SHP77 treated with DMSO at 0.1 percent for 48 hours (cell line): ENCODE results near the gene GCLC.
A peak's percentile ranks its signal among the peaks of the same experiment; 100 is the strongest.
"Not testable (repeated sequence)": the region's sequence is repeated elsewhere in the genome, so short reads cannot be mapped to it uniquely, and the experiment has no call there.

ENCODE experiments used
- DNase-seq: peaks from one replicate; lab custom pipeline; 2025; lab: John Stamatoyannopoulos, UW

The GCLC gene

GRCh38 chr6:53492860-53493634 lies 51.9 kb downstream of the GCLC start:
- peak; percentile 75 for DNase-seq

DNA sequence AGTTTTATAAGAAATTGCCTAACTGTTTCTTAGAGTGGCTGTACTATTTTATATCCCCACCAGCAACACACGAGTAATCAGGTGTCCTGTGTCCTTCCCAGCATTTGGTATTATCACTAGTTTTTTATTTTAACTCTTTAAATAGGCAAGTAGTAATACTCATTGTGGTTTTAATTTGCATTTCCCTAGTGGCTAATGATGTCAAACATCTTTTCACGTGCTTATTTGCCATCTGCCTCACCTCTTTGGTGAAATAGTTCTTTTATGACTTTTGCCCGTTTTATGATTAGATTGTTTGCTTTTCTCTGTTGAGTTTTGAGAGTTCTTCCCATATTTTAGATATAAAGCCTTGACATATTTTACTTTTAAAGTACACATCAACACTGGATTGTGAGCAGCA lies 57.8 kb downstream of the GCLC start:
- no peak for DNase-seq

GRCh38 chr6:53486679-53487078 lies 58.2 kb downstream of the GCLC start:
- no peak for DNase-seq

DNA sequence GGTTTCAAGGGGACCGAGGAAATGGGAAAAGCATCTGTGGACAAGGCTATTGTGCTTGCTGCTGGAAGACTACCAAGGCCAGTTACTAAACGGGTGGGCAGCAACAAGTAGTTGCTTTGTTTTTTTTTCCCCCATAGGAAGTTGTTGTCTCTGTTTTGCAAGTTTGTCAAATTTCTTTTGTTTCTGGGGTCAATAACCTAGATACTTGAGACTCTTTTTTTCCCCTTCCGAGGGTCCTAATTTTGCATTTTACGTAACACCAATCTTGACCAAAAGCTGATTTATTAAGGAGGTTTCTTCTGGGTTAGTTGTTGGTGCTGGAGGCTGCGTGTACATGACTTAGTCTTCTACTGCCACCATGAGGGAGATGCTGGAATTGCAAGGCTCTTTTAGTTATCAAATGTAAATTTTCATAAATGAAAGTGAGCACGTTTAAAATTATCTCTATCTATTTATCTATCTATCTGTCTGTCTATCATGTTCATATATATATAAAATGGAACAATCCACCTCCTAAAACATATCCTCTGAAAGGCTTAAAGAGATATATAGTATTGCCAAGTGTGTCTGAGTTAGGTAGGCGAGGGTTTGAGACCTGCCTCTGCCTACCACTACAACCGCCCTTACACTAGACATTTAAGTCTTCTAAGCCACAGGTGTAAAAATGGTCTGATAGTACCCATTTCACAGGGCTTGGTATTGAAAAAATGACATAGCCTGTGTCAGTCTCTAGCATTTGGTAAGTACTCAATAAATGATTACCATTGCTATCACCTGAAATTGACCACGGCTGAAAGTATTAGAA lies 60.2 kb downstream of the GCLC start:
- DNase-seq, result peak; percentile 60

DNA sequence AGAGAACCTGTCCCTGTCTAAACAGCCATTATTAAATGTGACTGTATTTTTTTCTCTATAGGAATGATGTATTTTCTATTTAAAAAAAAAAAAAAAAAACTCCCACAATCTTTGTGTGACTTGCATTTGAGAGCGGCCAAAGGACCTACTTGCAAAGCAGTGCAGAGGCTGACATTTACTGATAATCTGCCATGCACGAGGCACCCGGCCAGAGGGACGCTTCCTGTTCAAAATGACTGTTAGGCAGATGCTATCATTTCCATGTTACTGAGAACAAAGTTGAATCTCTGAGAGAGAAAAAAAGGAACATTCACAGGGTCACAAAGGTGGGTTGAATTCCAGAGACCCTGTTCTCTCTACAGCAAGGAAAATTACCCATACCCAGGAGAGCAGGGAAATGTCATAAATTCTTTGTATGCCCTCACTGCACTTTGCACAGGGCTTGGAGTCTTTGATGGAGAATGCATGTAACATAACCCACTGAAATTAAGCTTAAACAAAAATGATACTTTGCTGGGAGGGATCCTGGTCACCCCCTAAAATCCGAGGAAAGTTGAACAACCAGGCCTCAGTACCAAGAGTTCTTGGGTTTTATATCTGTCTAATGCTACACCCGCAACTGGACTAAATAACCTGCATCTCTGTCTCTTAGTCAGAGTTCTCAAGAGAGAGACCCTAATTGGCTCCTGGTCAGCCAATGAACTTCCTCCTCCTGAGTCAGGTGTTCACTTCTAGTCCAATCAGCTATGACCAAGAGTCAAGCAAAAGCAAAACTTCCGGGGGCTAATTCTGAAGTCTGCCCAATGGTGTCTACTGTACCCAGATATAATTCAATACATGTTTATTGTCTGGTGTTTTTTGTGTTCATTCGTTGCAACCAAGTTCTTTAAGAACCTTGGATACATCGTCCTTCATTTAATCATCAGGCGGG lies 61.2 kb downstream of the GCLC start:
- DNase-seq, result peak; percentile 70

DNA sequence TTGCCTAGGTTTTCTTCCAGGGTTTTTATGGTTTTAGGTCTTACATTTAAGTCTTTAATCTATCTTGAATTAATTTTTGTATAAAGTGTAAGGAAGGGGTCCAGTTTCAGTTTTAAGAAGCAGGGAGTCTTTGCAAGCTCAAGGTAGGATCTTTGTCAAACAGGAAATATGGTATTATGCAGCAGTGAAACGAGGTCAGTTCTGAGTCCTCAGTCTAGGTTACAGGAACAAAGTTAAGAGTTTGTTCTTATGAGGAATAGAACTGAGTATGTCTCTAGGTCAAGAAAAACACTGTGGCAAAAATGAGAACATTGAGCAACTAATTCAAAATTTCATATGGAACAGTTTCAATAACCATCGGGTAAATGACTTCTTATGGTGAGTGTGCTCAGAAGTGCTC lies 63.6 kb downstream of the GCLC start:
- no peak for DNase-seq

GRCh38 chr6:53480774-53481173 lies 64.1 kb downstream of the GCLC start:
- not testable (repeated sequence) for DNase-seq

- DNase-seq, result no peak
These were observed 65.0 kb downstream of the GCLC start for GRCh38 chr6:53479871-53480270.

DNA sequence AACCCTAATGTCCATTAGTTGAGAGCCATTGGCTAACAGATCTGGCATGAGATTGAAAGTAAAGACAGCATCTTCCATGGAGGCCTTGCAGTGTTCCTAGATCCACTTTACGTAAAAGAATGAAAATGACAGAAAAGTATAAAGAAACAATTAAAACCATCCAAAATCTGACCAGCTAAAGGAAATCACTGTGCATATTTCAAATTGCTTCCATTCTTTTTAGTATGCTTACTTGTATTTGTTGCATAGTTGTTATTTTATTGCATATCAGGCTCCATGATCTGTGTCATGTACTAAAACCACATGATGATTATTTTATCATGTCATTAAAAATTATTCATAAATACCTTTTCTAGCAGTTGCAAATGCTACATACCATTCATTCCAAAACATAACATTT lies 67.9 kb downstream of the GCLC start:
- DNase-seq, result no peak

DNA sequence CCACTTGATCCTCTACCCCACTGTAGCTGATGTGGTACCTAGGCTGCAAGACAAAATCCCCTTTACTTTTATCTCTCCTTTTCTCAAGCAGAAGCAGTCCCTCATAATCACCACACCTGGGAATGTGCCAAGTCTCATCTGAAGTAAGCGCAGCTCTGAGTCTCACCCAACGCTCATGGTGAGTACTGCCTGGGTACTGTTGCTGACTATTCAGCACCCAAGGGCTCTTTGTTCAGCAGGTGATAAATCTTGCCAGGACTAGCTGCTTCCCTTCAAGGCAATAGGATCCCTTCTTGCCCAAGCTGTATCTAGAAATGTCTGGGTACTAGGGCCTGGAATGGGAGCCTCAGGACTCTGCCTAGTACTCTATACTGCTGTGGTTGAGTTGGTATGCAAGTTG lies 70.9 kb downstream of the GCLC start:
- DNase-seq, result no peak

DNA sequence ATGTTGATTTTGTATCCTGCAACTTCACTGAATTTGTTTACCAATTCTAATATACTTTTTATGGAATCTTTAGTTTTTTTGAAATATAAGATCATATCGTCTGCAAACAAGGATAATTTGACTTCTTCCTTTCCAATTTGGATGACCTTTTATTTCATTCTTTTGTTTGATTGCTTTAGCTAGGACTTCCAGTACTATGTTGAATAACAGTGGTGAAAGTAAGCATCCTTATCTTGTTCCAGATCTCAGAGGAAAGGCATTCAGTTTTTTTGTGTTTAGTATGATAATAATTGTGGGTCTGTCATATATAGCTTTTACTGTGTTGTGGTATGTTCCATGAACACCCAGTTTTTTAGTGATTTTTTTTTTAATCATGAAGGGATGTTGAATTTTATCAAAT lies 75.7 kb downstream of the GCLC start:
- no peak for DNase-seq

DNA sequence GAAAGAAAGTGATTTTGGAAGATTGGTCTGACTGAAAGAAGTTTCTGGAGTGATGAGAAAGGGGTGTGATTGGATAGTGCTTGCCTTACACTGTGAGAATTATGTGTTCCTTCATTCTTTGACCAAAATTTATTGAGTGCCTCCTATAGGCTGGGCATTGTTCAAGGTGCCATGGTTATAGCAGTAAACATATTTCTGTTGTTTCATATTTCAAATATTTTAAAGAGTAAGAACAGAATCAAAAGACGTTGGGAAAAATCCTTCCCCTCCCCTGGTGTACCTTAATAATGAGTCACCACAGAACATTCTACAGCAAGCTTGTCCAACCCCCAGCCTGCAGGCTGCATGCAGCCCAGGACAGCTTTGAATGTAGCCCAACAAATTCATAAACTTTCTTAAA lies 78.6 kb downstream of the GCLC start:
- DNase-seq, result no peak

GRCh38 chr6:53465732-53466131 lies 79.2 kb downstream of the GCLC start:
- DNase-seq, result no peak

GRCh38 chr6:53464927-53465460 lies 79.9 kb downstream of the GCLC start:
- DNase-seq, result no peak

DNA sequence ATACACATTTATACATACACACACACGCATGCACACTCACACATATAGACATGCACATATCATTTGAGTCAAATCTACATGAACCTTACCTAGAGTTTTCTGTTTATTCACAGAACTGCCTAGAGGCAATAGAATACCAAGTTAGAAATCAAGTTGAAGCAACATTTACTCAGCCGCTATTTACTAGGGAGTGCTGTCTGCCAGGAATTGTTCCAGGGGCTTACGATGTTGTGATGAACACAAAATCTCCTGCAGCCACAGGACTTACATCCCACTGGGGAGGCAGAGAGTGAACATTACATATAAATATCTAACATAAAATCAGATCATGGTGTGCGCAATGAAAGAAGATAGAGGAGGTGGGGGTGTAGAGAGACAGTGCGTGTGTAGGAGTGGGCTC lies 80.4 kb downstream of the GCLC start:
- no peak for DNase-seq

DNA sequence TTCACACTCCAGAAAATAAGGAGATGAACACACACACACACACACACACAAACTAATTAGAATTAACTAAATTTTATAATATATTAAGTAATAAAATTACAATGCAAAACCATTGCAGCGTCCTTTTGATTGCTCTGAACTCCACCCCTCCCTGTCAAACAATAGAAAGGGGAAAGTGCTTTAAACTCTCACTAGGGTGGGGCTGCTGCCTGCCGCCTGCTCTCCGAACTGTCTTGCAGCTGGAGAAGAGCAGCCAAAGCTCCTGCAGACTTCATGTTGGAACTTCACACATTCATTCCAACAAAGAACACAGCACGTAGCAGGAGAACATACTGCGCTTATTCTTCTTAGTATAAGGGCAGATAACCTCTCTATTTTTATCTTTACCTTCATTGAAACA lies 83.2 kb downstream of the GCLC start:
- DNase-seq, result no peak

GRCh38 chr6:53461041-53461656 lies 83.8 kb downstream of the GCLC start:
- no peak for DNase-seq

DNA sequence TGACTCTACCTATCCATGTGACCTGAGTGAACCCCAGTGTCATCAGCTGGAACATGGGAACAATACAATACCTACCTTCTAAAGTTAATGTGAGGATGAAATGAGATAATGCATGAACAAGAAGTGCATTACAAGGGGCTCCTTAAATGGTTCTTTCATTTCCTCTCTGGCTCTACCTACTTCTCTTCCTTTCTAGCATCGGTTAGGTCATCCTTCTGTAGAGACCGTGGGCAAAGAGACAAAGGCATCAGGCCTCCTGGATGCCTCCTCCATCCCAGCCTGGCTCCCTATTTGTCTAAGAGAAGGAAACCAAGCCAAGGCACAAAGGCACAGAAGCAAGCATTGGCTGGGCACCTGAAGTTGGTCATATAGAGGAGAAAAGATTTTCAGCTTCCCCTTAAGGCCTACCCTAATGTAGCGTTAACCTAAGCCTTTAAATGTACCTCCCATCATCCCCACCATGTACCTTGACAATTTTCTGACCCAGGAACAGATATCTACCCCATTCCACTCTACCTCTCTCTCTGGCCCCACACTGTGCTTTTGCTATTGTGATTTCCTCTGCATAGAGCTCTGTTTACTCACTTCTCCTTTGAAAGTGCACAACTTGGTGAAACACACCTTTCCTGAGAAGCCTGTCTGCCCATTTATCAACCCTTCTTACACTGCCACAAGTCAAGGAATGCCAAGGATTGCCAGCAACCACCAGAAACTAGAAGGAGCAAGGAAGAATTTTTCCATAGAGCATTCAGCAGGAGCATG lies 86.6 kb downstream of the GCLC start:
- DNase-seq, result no peak

DNA sequence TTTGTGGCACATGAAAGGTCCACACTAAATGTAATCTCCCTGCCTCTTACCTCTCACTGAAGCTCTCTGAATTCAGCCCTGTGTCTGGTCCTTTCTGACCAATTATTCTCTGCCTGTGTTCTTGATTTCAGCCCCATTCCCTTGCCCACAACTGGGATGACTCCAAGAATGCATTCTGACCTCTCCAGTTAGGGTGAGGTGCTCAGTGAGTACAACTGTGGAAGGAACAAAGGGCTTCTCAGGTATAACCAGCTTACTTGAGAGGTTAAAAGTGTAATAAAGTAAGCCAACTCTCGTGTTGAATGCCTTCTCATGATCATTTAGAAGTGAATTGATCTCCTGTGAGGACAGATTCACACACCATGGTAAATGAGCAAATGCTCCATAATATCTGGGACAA lies 88.1 kb downstream of the GCLC start:
- DNase-seq, result no peak

- no peak for DNase-seq
These were observed 89.2 kb downstream of the GCLC start for GRCh38 chr6:53455678-53456077.

- DNase-seq, result no peak
These were observed 93.7 kb downstream of the GCLC start for GRCh38 chr6:53451165-53451564.
